OCI-M2 (cell line): Measurements from ENCODE around the gene CPA2.
A peak's percentile ranks its signal among the peaks of the same experiment; 100 is the strongest.
"Not testable (repeated sequence)": the region's sequence is repeated elsewhere in the genome, so short reads cannot be mapped to it uniquely, and the experiment has no call there.

Experiments used
- DNase-seq: peaks from one replicate; lab custom pipeline; 2025; ENCODE audit not compliant: unreplicated experiment; lab: John Stamatoyannopoulos, UW

CPA2 gene

GRCh38 chr7:130266258-130266960 lies at the start of gene CPA2:
Gene CPA2 (plus strand): TSS chr7:130266863. CDS start chr7:130266882, 19 bp downstream.
- DNase-seq = no peak

- DNase-seq = no peak
Observed at GRCh38 chr7:130218806-130219620, 47.6 kb upstream of the CPA2 start.

- no peak for DNase-seq
Observed at GRCh38 chr7:130219871-130220270, 46.8 kb upstream of the CPA2 start.

DNA sequence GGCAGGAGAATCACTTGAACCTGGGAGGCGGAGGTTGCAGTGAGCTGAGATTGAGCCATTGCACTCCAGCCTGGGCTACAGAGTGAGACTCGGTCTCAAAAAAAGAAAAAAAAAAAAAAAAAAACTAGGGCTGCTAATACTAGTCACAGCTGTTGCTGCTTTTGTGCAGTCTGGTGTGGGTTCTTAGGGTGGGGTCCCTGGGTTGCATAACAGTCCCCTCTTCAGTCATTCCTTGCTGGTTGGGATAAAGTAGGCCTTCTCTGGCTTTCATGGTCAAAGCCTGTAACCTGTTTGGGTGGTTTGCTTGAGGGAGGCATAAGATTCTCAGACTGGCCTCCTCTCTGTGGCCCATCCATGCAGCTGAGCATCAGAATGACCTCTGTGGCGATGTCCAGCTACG lies 44.9 kb upstream of the CPA2 start:
- no peak for DNase-seq

DNA sequence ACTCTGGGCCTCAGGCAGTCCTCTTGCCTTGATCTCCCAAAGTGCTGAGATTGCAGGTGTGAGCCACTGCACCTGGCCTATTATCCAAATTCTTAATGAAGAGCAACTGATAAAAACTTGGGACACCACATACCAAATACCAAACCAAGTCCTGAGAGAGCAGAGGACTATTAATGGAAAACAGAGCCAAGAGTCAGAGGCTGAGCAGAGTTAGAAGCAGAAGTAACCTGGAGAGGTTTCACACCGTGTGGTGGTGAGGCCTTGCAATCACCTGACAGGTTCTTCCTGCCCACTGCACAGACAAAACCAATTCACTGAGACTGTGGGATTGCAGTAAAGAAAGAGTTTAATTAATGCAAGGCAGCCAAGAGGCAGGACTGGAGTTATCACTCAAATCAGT lies 43.0 kb upstream of the CPA2 start:
- no peak for DNase-seq

GRCh38 chr7:130224210-130224609 lies 42.5 kb upstream of the CPA2 start:
- DNase-seq = no peak

DNA sequence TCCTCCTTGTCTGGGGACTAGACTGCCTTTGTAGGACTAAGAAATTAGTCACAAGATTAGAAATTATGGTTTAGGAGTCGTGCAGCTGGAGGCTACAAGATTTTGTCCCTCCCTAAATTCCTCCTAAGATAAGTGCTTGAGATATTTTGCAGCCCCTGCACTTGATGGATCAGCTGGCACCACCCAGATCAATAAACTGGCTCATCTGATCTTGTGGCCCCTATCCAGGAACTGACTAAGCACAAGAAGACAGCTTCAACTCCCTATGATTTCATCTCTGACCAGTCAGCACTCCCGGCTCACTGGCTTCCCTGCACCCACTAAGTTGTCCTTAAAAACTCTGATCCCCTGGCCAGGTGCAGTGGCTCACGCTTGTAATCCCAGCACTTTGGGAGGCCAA lies 41.7 kb upstream of the CPA2 start:
- DNase-seq = not testable (repeated sequence)

GRCh38 chr7:130226333-130226732 lies 40.3 kb upstream of the CPA2 start:
- no peak for DNase-seq

DNA sequence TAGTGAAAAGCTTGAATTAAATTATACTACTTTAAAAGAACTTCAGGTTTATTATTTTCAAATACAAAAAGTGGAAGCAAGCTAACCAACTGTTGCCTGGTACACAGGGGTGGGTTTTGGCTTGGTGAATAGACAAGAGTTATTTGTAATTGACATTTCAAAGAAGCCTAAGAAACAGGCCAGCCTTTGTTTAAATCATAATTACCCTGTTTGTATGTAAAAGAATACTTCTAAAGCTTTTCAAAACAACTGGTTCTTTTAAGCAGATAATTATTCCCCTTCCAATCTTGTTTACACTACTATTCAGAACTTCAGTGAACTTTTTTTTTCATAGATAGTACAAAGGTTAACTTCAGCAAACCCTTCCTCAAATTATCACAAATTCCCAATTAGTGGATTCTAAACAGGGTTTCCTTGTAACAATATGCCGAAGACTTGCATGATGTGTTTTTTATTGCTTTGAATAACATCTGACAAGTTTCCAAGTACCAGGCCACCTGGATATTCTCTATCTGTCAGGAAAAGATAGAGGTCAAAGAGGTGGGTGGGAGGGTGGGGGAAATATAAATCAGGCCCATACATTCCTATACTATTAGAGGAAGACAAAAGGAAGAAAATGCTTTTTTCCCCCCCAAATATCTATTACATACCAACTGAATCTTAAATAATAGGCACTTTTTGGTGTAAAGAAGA lies 38.6 kb upstream of the CPA2 start:
- DNase-seq = no peak

DNA sequence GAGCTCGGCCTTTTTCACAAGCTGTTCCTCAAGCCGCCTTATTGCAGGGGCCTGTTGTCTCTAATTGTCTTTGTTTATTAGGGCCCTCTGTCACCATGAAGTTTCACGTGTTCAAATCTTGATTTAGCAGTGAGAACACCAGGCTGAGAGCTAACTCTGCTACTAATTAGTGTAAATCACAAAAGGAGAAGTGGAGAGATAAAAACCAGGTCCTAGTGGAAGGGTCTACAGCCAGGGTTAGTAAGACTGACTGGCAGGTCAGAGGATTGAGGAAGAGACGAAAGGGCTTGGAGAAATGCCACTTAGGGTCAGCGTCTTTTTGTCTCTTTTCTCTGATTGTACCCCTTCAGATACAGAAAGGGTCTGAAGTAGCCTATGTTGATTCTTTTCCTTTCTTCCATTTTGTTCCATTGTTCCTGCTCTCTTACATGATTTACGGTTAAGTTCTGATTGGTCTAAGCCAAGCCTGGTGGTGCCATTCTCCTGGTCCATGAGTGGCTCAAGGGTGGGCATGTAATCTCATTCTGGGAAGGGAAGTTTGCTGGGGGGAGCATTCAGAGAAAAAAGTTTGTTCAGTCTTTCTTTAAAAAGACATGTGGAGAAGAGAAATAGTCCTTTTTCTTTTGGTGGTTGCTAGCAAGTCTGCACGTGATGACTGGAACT lies 37.7 kb upstream of the CPA2 start:
- DNase-seq = no peak

DNA sequence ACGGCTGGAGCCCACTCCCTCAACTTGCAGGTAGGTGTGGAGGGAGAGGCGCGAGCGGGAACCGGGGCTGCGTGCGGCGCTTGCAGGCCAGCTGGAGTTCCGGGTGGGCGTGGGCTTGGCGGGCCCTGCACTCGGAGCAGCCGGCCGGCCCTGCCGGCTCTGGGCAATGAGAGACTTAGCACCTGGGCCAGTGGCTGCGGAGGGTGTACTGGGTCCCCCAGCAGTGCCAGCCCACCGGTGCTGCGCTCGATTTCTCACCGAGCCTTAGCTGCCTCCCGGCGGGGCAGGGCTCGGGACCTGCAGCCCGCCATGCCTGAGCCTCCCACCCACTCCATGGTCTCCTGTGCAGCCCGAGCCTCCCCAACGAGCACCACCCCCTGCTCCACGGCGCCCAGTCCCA lies 36.7 kb upstream of the CPA2 start:
- DNase-seq = not testable (repeated sequence)

- no peak for DNase-seq
Observed at GRCh38 chr7:130231792-130232191, 34.9 kb upstream of the CPA2 start.

DNA sequence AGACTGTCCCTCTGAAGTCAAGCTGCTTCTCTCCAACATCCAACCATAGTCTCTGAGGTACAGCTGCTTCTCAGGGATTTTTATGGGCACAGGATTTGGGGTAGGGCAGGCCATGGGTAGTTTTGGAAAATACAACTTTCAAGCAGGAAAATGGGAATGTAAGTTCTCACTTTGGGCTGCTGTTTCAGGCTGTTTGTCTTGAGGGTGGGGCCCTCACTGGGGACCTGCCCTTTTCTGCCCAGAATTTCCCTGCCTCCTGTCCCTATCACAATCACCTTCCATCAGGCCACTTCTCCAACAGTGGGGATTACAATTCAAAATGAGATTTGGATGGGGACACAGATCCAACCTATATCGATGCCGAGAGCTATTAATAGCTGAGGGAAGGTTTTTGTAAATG lies 34.5 kb upstream of the CPA2 start:
- DNase-seq = no peak

DNA sequence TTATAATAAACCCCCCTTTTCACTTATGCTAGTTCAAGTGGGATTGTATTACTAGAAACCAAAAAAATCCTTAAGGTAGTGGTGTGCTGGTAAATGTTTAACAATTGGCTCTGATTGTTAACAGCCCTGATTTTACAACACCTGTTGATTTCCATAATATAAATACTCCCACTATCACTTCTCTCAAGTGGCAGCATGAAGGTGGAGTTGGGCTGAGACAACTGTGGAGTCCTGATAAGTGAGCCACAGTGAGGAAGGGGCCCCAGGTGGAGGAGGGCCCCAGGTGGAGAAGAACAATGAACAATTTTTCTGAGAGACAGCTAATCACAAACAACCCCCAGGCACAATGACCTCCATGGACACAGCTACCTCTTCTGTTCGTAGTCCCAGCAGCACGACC lies 32.6 kb upstream of the CPA2 start:
- DNase-seq = no peak

- not testable (repeated sequence) for DNase-seq
Observed at GRCh38 chr7:130236361-130236760, 30.3 kb upstream of the CPA2 start.

- DNase-seq = no peak
Observed at GRCh38 chr7:130240240-130240639, 26.4 kb upstream of the CPA2 start.

GRCh38 chr7:130242198-130243014 lies 24.3 kb upstream of the CPA2 start:
- peak; percentile 33 for DNase-seq

- DNase-seq = not testable (repeated sequence)
Observed at GRCh38 chr7:130243486-130243885, 23.2 kb upstream of the CPA2 start.

DNA sequence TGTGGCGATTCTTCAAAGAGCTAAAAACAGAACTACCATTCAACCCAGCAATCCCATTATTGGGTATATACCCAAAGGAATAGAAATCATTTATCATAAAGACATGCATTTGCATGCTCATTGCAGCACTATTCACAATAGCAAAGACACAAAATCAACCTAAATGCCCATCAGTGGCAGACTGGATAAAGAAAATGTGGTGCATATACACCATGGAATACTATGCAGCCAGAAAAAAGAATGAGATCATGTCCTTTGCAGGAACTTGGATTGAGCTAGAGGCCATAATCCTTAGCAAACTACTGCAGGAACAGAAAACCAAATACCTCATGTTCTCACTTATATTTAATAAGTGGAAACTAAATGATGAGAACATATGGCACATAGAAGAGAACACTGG lies 20.2 kb upstream of the CPA2 start:
- not testable (repeated sequence) for DNase-seq

- DNase-seq = not testable (repeated sequence)
Observed at GRCh38 chr7:130248842-130249241, 17.8 kb upstream of the CPA2 start.
